Breast epithelium (tissue), 4 donors: ENCODE data around the gene SLC2A11. TPM values are rescaled to one million over a fixed set of nuclear protein-coding genes. Genes with fewer than 3 reads are reported as not detected.

Experiments used
- DNase-seq, 2 donors: peaks; one replicate each; pipeline ENCODE4 v3.0.0-alpha.2; 2019; ENCODE audit warnings: low spot score in 2 of 2
- H3K27ac ChIP-seq, 2 donors: fragments of 200-600 bp; sonication (generic) in 1 of 2; one replicate each; pipeline ENCODE4 v1.5.1; 2016 to 2019; ENCODE audit warnings: mild to moderate bottlenecking in 1 of 2
- H3K27me3 ChIP-seq, 2 donors: fragments of 200-600 bp; sonication (generic) in 1 of 2; one replicate each; pipeline versions ENCODE4 v1.5.1 to v1.6.0; 2017 to 2019; ENCODE audit warnings: control low read depth in 1 of 2, mild to moderate bottlenecking in 1 of 2
- H3K36me3 ChIP-seq: fragments of 200-600 bp; one replicate; pipeline ENCODE4 v1.5.1; 2019
- H3K4me1 ChIP-seq, 2 donors: fragments of 200-600 bp; sonication (generic); one replicate each; pipeline ENCODE4 v1.5.1; 2016 to 2019; ENCODE audit warnings: control low read depth in 1 of 2
- H3K4me3 ChIP-seq, 3 donors: fragments of 200-600 bp; sonication (generic); 1 replicate in 2 of 3; 2 replicates in 1 of 3; pipeline ENCODE4 v1.5.1; 2016 to 2019; ENCODE audit warnings: mild to moderate bottlenecking in 3 of 3, moderate library complexity in 2 of 3
- H3K9me3 ChIP-seq, 2 donors: fragments of 200-600 bp; sonication (generic) in 1 of 2; one replicate each; pipeline ENCODE4 v1.5.1; 2016 to 2019; ENCODE audit warnings: control low read depth in 1 of 2
- CTCF ChIP-seq, 3 donors: fragments of 450-650 bp; IDR thresholded peaks; one replicate each; pipeline ENCODE4 v1.5.1; 2016 to 2017; ENCODE audit warnings: antibody characterized with exemption in 3 of 3, mild to moderate bottlenecking in 3 of 3, moderate library complexity in 3 of 3
- POLR2A ChIP-seq: fragments of 450-650 bp; IDR thresholded peaks from one replicate; pipeline ENCODE4 v1.6.1; 2016; ENCODE audit warnings: antibody characterized with exemption, mild to moderate bottlenecking, moderate library complexity
- POLR2AphosphoS5 ChIP-seq, 3 donors: sonication (generic); formaldehyde crosslinking; IDR thresholded peaks; one replicate each; pipeline ENCODE4 v1.6.1; 2017; ENCODE audit warnings: antibody characterized with exemption in 3 of 3
- intact Hi-C: fragments of 100-400 bp; cut with DNase I; formaldehyde crosslinking; loops from one replicate; pipeline ENCODE4 v1.15.1; 2023; ENCODE audit warnings: low total_unique reads
- total RNA-seq, 3 donors: library from RNA; depleted of rRNA; stranded (reverse); fragments of >200 nt; gene quantifications; one replicate each; pipeline ENCODE4 v1.1.0, GENCODE V29; 2016

The SLC2A11 gene
- total RNA-seq, 3 donors from 2014 or later = 10.2 to 17.0 (median 13.1) TPM

GRCh38 chr22:23841736-23842445, 15.8 kb upstream of the SLC2A11 start:
- H3K36me3 ChIP-seq = no peaks in the 10 kb centered on the region
- intact Hi-C loops = loop anchor here (10.0 kb wide), 1 partner anchor 317 kb away; no protein-coding TSS in a partner anchor
- H3K27me3 ChIP-seq = no peaks in the 10 kb centered on the region
- H3K4me1 ChIP-seq = peaks cover 7 to 20% of the 10 kb centered on the region in 2 donors
- no peak for TF ChIP-seq POLR2AphosphoS5 (IDR thresholded peaks at IDR 0.05)
- TF ChIP-seq CTCF (IDR thresholded peaks at IDR 0.05) = no peak
- no peak for TF ChIP-seq POLR2A
- H3K9me3 ChIP-seq = no peaks in the 10 kb centered on the region
- H3K27ac ChIP-seq = peak overlapping the region in 1 of 2 donors; percentile 19
- H3K4me3 ChIP-seq = no peak overlapping the region
- DNase-seq = no peak

- Histone ChIP-seq H3K27me3 (no peaks in the 10 kb centered on the region), H3K9me3 (no peaks in the 10 kb centered on the region), H3K4me3 (no peak overlapping the region), H3K27ac (peak overlapping the region in 1 of 2 donors; percentile 19), H3K4me1 (peaks cover 9 to 22% of the 10 kb centered on the region in 2 donors), H3K36me3 (no peaks in the 10 kb centered on the region)
- no peak for DNase-seq
- TF ChIP-seq POLR2A = no peak
- no peak for TF ChIP-seq POLR2AphosphoS5 (IDR thresholded peaks at IDR 0.05)
- no peak for TF ChIP-seq CTCF (IDR thresholded peaks at IDR 0.05)
- intact Hi-C loops = loop anchor here (10.0 kb wide), 1 partner anchor 318 kb away; no protein-coding TSS in a partner anchor
These were observed 15.1 kb upstream of the SLC2A11 start for GRCh38 chr22:23842599-23842998.

- intact Hi-C loops = loop anchor here (5.0 to 10.0 kb wide), 2 partner anchors 320 to 442 kb away; no protein-coding TSS in a partner anchor
- Histone ChIP-seq H3K4me1 (peaks cover 9 to 23% of the 10 kb centered on the region in 2 donors), H3K36me3 (no peaks in the 10 kb centered on the region), H3K27me3 (no peaks in the 10 kb centered on the region), H3K27ac (peak overlapping the region; percentile 74 to 76), H3K9me3 (no peaks in the 10 kb centered on the region), H3K4me3 (no peak overlapping the region)
- TF ChIP-seq POLR2A (no peak), CTCF (IDR thresholded peaks at IDR 0.05) (no peak), POLR2AphosphoS5 (IDR thresholded peaks at IDR 0.05) (no peak)
- DNase-seq = no peak
These were observed 12.9 kb upstream of the SLC2A11 start for GRCh38 chr22:23844739-23845202.

- Histone ChIP-seq H3K36me3 (no peaks in the 10 kb centered on the region), H3K27me3 (no peaks in the 10 kb centered on the region), H3K4me1 (peaks cover 9 to 23% of the 10 kb centered on the region in 2 donors), H3K9me3 (no peaks in the 10 kb centered on the region), H3K4me3 (no peak overlapping the region), H3K27ac (peak overlapping the region; percentile 74 to 76)
- intact Hi-C loops = loop anchor here (5.0 to 10.0 kb wide), 2 partner anchors 321 to 443 kb away; no protein-coding TSS in a partner anchor
- TF ChIP-seq CTCF (IDR thresholded peaks at IDR 0.05) (no peak), POLR2A (no peak), POLR2AphosphoS5 (IDR thresholded peaks at IDR 0.05) (no peak)
- DNase-seq = no peak
These were observed 12.2 kb upstream of the SLC2A11 start for GRCh38 chr22:23845265-23846080.
